GM21786 (cell line): ENCODE results near the gene LCA5L.
"Not testable (repeated sequence)": the region's sequence is repeated elsewhere in the genome, so short reads cannot be mapped to it uniquely, and the experiment has no call there.

Source experiments
- ATAC-seq: cut with Tn5 transposase; IDR thresholded peaks from one replicate; pipeline ENCODE4 v1.9.1; 2021; ENCODE audit not compliant: unreplicated experiment

Gene LCA5L

GRCh38 chr21:39452207-39452969 is 6.8 kb upstream of the LCA5L start:
- ATAC-seq, result no peak

- no peak for ATAC-seq
Observed at GRCh38 chr21:39451332-39452206, 6.0 kb upstream of the LCA5L start, which contains the start of gene SH3BGR. Gene SH3BGR (plus strand): TSS chr21:39451970. CDS start chr21:39452097, 127 bp downstream.

- ATAC-seq, result no peak
Observed at GRCh38 chr21:39447264-39447663, 1.7 kb upstream of the LCA5L start.

- no peak for ATAC-seq
Observed at GRCh38 chr21:39444421-39445180, 977 bp downstream of the LCA5L start.

GRCh38 chr21:39441502-39442475 is 3.8 kb downstream of the LCA5L start:
- ATAC-seq, result peak; percentile 38

- no peak for ATAC-seq
Observed at GRCh38 chr21:39439232-39439631, 6.3 kb downstream of the LCA5L start.

GRCh38 chr21:39434950-39435349 is 10.6 kb downstream of the LCA5L start:
- no peak for ATAC-seq

- no peak for ATAC-seq
Observed at GRCh38 chr21:39430954-39431353, 14.6 kb downstream of the LCA5L start.

GRCh38 chr21:39430457-39430856 is 15.1 kb downstream of the LCA5L start:
- ATAC-seq, result no peak

GRCh38 chr21:39430016-39430415 is 15.6 kb downstream of the LCA5L start:
- no peak for ATAC-seq

GRCh38 chr21:39429445-39429844 is 16.1 kb downstream of the LCA5L start:
- no peak for ATAC-seq

GRCh38 chr21:39422527-39423241 is 22.9 kb downstream of the LCA5L start:
- no peak for ATAC-seq

- not testable (repeated sequence) for ATAC-seq
Observed at GRCh38 chr21:39419204-39419603, 26.4 kb downstream of the LCA5L start.

- ATAC-seq, result no peak
Observed at GRCh38 chr21:39406065-39406464, 39.5 kb downstream of the LCA5L start.

- ATAC-seq, result no peak
Observed at GRCh38 chr21:39400173-39400572, 45.4 kb downstream of the LCA5L start.

- no peak for ATAC-seq
Observed at GRCh38 chr21:39397646-39398385, 47.8 kb downstream of the LCA5L start.

GRCh38 chr21:39392981-39393380 is 52.6 kb downstream of the LCA5L start:
- no peak for ATAC-seq

- ATAC-seq, result no peak
Observed at GRCh38 chr21:39390212-39390765, 55.3 kb downstream of the LCA5L start.

GRCh38 chr21:39388811-39389155 is 56.8 kb downstream of the LCA5L start:
- peak; percentile 10 for ATAC-seq
